Glutamatergic neuron (in vitro differentiated cells): ENCODE measurements around the gene IQGAP3. TPM values are rescaled to one million over a fixed set of nuclear protein-coding genes. Genes with fewer than 3 reads are reported as not detected.
A peak's percentile ranks its signal among the peaks of the same experiment; 100 is the strongest.

Source experiments
- DNase-seq: peaks from one replicate; pipeline ENCODE4 v3.0.0; 2022
- H3K27ac Mint-ChIP-seq: one replicate; pipeline ENCODE4 v1.8.0; 2020; ENCODE audit warnings: mild to moderate bottlenecking, mixed read lengths, inconsistent platforms; ENCODE audit not compliant: unreplicated experiment
- H3K27me3 Mint-ChIP-seq: one replicate; pipeline ENCODE4 v1.8.0; 2020; ENCODE audit warnings: mild to moderate bottlenecking, moderate library complexity, mixed read lengths, inconsistent platforms; ENCODE audit not compliant: unreplicated experiment
- H3K36me3 Mint-ChIP-seq: one replicate; pipeline ENCODE4 v1.8.0; 2020; ENCODE audit warnings: mild to moderate bottlenecking, mixed read lengths, inconsistent platforms; ENCODE audit not compliant: unreplicated experiment
- H3K4me1 Mint-ChIP-seq: one replicate; pipeline ENCODE4 v1.8.0; 2020; ENCODE audit warnings: mild to moderate bottlenecking, low read depth, mixed read lengths, inconsistent platforms; ENCODE audit not compliant: unreplicated experiment
- H3K4me3 Mint-ChIP-seq: one replicate; pipeline ENCODE4 v1.8.0; 2020; ENCODE audit warnings: mild to moderate bottlenecking, mixed read lengths, inconsistent platforms; ENCODE audit not compliant: unreplicated experiment
- H3K9me3 Mint-ChIP-seq: one replicate; pipeline ENCODE4 v1.8.0; 2020; ENCODE audit warnings: mild to moderate bottlenecking, moderate library complexity, mixed read lengths, inconsistent platforms; ENCODE audit not compliant: unreplicated experiment
- total RNA-seq: library from RNA; stranded (reverse); fragmentation: NEBNext Ultra II Directional; extraction: Animal tissue kit (Norgen Biotek cat#: 25700); gene quantifications from one replicate; pipeline ENCODE4 v1.2.1, GENCODE V29; 2021; ENCODE audit not compliant: unreplicated experiment
- TF ChIP-seq, protein P1 (sequence below): fragments of 200-600 bp; sonication (generic); IDR thresholded peaks from one replicate; pipeline ENCODE4 v1.5.0; 2021; ENCODE audit not compliant: partially characterized antibody, unreplicated experiment

The IQGAP3 gene
- total RNA-seq, 1 donor from 2014 or later: 6.1 TPM

DNA sequence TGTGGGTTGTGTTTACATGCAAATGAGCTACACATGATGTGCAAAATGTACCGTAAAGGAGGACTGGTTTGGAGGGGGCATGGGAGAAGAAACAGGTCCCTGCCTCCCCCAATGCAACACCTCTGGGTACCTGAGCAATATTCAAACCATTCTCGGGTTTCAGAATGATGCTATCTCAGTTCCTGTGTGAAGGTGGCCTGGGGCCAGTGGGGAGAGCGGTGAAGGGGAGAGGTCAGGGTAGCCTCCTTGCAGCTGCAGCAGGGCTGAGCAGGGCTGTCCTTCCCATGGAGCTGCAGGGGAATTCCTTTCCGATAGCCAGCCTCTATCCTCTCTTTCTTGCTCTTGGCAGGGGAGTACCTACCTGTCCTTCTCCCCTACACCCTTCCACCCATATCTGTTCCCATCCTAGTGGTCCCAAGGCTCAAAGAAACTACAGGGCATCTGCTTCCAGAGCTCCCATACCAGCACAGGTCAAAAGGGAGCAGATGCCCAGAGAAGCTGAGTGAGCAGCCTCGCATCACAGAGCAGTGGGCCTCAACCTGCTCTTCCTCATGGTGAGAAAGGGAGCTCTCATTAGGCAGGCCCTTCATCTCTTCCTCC, 83.7 kb downstream of the IQGAP3 start:
- Mint-ChIP-seq H3K36me3 (no peaks in the 10 kb centered on the region), H3K4me3 (peak overlapping the region; percentile 90), H3K27me3 (peaks cover 28% of the 10 kb centered on the region), H3K27ac (peak overlapping the region; percentile 100), H3K9me3 (peaks cover 33% of the 10 kb centered on the region), H3K4me1 (peaks cover 69% of the 10 kb centered on the region)
- DNase-seq: no peak
- TF ChIP-seq, protein P1, sequence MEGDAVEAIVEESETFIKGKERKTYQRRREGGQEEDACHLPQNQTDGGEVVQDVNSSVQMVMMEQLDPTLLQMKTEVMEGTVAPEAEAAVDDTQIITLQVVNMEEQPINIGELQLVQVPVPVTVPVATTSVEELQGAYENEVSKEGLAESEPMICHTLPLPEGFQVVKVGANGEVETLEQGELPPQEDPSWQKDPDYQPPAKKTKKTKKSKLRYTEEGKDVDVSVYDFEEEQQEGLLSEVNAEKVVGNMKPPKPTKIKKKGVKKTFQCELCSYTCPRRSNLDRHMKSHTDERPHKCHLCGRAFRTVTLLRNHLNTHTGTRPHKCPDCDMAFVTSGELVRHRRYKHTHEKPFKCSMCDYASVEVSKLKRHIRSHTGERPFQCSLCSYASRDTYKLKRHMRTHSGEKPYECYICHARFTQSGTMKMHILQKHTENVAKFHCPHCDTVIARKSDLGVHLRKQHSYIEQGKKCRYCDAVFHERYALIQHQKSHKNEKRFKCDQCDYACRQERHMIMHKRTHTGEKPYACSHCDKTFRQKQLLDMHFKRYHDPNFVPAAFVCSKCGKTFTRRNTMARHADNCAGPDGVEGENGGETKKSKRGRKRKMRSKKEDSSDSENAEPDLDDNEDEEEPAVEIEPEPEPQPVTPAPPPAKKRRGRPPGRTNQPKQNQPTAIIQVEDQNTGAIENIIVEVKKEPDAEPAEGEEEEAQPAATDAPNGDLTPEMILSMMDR: no peak

DNA sequence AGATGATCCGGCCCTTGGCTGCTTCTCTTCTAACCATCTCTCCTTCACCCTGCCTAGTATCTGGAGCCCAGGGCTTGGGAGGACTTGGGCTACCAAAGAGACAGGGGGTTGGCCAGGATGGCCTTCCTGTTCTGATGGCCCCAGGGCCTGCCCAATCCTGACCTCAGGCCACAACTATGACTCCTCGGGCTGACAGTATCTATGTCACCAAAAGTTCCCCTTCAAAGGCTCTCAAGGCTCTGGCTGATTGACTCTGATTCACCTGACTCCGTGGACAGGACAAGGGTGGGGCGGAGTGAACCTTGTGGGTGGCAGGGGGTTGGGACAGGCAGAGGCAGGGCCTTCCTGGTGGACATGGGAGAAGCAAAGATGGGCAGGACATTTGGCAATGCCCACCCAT, 84.5 kb downstream of the IQGAP3 start:
- peak overlapping the region; percentile 100 for H3K27ac Mint-ChIP-seq
- H3K4me1 Mint-ChIP-seq: peaks cover 64% of the 10 kb centered on the region
- no peaks in the 10 kb centered on the region for H3K36me3 Mint-ChIP-seq

GRCh38 chr1:156486421-156487344, 85.7 kb downstream of the IQGAP3 start:
- H3K36me3 Mint-ChIP-seq: peaks cover 4% of the 10 kb centered on the region
- TF ChIP-seq, protein P1: no peak
- H3K27ac Mint-ChIP-seq: peak overlapping the region; percentile 100
- peak overlapping the region; percentile 76 for H3K4me3 Mint-ChIP-seq
- peak; percentile 77 for DNase-seq
- peaks cover 27% of the 10 kb centered on the region for H3K27me3 Mint-ChIP-seq
- H3K4me1 Mint-ChIP-seq: peaks cover 54% of the 10 kb centered on the region
- peaks cover 28% of the 10 kb centered on the region for H3K9me3 Mint-ChIP-seq

More for the DNA sequence above, 84.5 kb downstream of the IQGAP3 start:
- Mint-ChIP-seq H3K27me3 (peaks cover 28% of the 10 kb centered on the region), H3K9me3 (peaks cover 30% of the 10 kb centered on the region), H3K4me3 (peak overlapping the region; percentile 90)
- DNase-seq: no peak
- TF ChIP-seq, protein P1: no peak

- DNase-seq: no peak
- Mint-ChIP-seq H3K9me3 (peaks cover 24% of the 10 kb centered on the region), H3K27me3 (peaks cover 26% of the 10 kb centered on the region), H3K4me1 (peaks cover 47% of the 10 kb centered on the region), H3K36me3 (peaks cover 5% of the 10 kb centered on the region), H3K4me3 (no peak overlapping the region), H3K27ac (peak overlapping the region; percentile 22)
- TF ChIP-seq, protein P1: no peak
Measured at GRCh38 chr1:156485984-156486383, 86.4 kb downstream of the IQGAP3 start.

DNA sequence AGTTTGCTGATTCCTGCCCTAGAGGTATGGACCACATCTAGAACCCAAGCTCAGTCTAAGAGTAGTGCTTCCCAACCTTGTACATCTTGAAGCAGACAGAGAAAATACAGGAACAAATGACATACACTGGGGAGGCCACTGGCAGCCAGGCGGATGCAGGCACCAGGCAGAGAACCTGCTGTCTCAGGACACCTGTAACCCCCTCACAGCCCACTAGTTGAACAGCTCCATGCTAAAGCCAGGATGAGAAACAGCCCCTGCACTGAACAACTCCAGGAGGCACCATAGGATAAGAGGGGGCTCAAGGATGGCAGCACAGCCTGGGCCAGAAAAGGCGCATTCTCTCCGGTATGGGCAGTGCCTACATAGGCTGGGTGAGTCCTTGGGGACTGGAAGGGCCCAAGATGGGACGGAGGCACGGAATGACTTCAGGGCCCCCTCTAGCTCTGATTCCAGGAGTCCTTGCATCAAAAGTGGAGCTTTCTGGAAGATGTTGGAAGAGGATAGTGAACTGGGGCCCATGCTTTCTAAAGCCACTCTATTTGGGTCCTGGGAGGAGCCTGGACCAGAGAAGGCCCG, 87.8 kb downstream of the IQGAP3 start:
- Mint-ChIP-seq H3K36me3 (peaks cover 5% of the 10 kb centered on the region), H3K27ac (peak overlapping the region; percentile 31), H3K4me1 (peaks cover 45% of the 10 kb centered on the region), H3K4me3 (no peak overlapping the region), H3K9me3 (peaks cover 21% of the 10 kb centered on the region), H3K27me3 (peaks cover 22% of the 10 kb centered on the region)
- TF ChIP-seq, protein P1: no peak
- no peak for DNase-seq
